GM12878 (cell line): ENCODE measurements around the gene MYO18B. TPM values are rescaled to one million over a fixed set of nuclear protein-coding genes. Genes with fewer than 3 reads are reported as not detected.

ENCODE experiments used
- BACH1 ChIP-seq: fragments of 450-650 bp; IDR thresholded peaks from 2 replicates; pipeline ENCODE4 v1.6.1; 2017; ENCODE audit warnings: mild to moderate bottlenecking, borderline replicate concordance
- CEBPZ ChIP-seq: fragments of 150-350 bp; IDR thresholded peaks from 2 replicates; pipeline ENCODE4 v1.6.1; 2016; ENCODE audit warnings: low read depth, low read length
- IKZF2 ChIP-seq, 2 experiments: fragments of 450-650 bp; IDR thresholded peaks; 2 replicates each; pipeline ENCODE4 v1.6.1; 2017; ENCODE audit warnings: mild to moderate bottlenecking in 2 of 2, moderate library complexity in 2 of 2
- MXI1 ChIP-seq: fragments of 150-350 bp; IDR thresholded peaks from 2 replicates; pipeline ENCODE4 v1.6.1; 2011; ENCODE audit warnings: low read depth, mild to moderate bottlenecking, inconsistent platforms, low read length, improper control_type of control experiment
- SKIL ChIP-seq: fragments of 450-650 bp; IDR thresholded peaks from 2 replicates; pipeline ENCODE4 v1.6.1; 2017; ENCODE audit warnings: mild to moderate bottlenecking, low read depth, inconsistent platforms; ENCODE audit not compliant: poor library complexity, severe bottlenecking
- SP1 ChIP-seq: IDR thresholded peaks from one replicate; pipeline ENCODE4 v1.6.1; 2011; ENCODE audit warnings: low read depth, low read length
- STAT1 ChIP-seq: fragments of 450-650 bp; conservative IDR thresholded peaks from 2 replicates; pipeline ENCODE4 v1.6.1; 2014; ENCODE audit warnings: antibody characterized with exemption, mild to moderate bottlenecking
- ZNF207 ChIP-seq: fragments of 450-650 bp; IDR thresholded peaks from 2 replicates; pipeline ENCODE4 v1.6.1; 2014; ENCODE audit warnings: antibody characterized with exemption, mild to moderate bottlenecking, borderline replicate concordance
- polyA plus RNA-seq, 11 experiments: library from polyadenylated mRNA; depleted of rRNA in 4 of 11; unstranded in 6 of 11; stranded (reverse) in 5 of 11; fragments of >200 nt; fragmentation: Nextera tagmentation in 4 of 11; fragmentation: Illumina TruSeq in 1 of 11; extraction: Ambion mirVana in 4 of 11; extraction: Trizol in 1 of 11; gene quantifications; 1 replicate in 1 of 11; 2 replicates in 10 of 11; pipeline versions ENCODE4 v1.2.1 to v1.2.3, GENCODE V29; 2011 to 2016; ENCODE audit warnings: inconsistent platforms in 2 of 11, missing spikeins in 2 of 11, low read depth in 1 of 11
- total RNA-seq, 4 experiments: library from RNA; depleted of rRNA in 3 of 4; stranded (reverse); fragments of >200 nt in 3 of 4; fragmentation: Illumina TruSeq in 1 of 4; extraction: Trizol in 1 of 4; gene quantifications; 2 replicates each; pipeline versions ENCODE4 v1.2.1 to v1.2.3, GENCODE V29; 2013 to 2021

Gene MYO18B
- total and polyA plus RNA-seq, 10 of the 15 experiments (the other 5 are each of a cell fraction or from before 2014, with no cell fraction given), result 0.05 to 2.1 (median 0.51) TPM; not detected in 1

DNA sequence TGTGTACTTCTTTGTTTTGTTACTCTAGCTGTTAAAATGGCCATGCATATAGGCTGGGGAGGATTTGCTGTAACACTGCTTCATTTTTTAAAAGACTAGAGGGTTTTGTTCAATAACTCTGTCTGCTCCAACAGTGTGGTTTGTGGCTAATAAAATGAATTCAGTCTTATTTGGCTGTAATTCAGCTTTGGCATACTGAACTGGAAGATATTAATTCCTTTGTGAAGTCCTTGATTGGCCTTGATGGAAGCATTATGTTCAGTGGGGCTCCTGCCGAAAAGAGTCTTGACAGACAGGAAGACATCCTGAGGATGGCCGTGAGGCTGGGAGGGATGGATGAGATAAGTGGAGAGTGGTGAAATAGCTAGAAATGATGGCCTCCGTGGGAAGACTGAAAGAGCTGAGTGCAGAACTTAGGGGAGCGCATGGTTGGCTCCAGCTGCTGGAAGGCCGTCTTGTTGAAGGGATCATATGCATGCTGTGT is 44.8 kb upstream of the MYO18B start (continued):
- TF ChIP-seq SKIL (no peak), IKZF2 (IDR thresholded peaks at IDR 0.05) (no peak), ZNF207 (no peak), STAT1 (no peak), SP1 (no peak), MXI1 (no peak), CEBPZ (no peak), BACH1 (no peak)
